Left ventricle myocardium inferior (tissue), 1 donor: ENCODE measurements around the gene MAPK6. TPM values are rescaled to one million over a fixed set of nuclear protein-coding genes. Genes with fewer than 3 reads are reported as not detected.
A peak's percentile ranks its signal among the peaks of the same experiment; 100 is the strongest.

Source experiments
- DNase-seq: peaks from one replicate; pipeline ENCODE4 v3.0.0-alpha.2; 2020
- H3K27ac ChIP-seq: fragments of 200-600 bp; replicated peaks from 2 replicates; pipeline ENCODE4 v1.8.0; 2021
- H3K27me3 ChIP-seq: fragments of 200-600 bp; 2 replicates; pipeline ENCODE4 v1.8.0; 2021; ENCODE audit warnings: low read depth
- H3K36me3 ChIP-seq: fragments of 200-600 bp; 2 replicates; pipeline ENCODE4 v1.8.0; 2021
- H3K4me1 ChIP-seq: fragments of 200-600 bp; 2 replicates; pipeline ENCODE4 v1.8.0; 2021
- H3K4me3 ChIP-seq: fragments of 200-600 bp; 2 replicates; pipeline ENCODE4 v1.8.0; 2021; ENCODE audit warnings: mild to moderate bottlenecking, moderate library complexity
- H3K9me3 ChIP-seq: fragments of 200-600 bp; replicated peaks from 2 replicates; pipeline ENCODE4 v1.8.0; 2021
- CTCF ChIP-seq: fragments of 200-600 bp; IDR thresholded peaks from 2 replicates; pipeline ENCODE4 v1.8.0; 2021; ENCODE audit warnings: antibody characterized with exemption, mild to moderate bottlenecking, borderline replicate concordance
- intact Hi-C: fragments of 100-400 bp; cut with micrococcal nuclease; formaldehyde crosslinking; loops from one replicate; pipeline ENCODE4 v1.11.0; 2022
- total RNA-seq: library from RNA; stranded (reverse); fragmentation: NEBNext Ultra II Directional; extraction: Animal tissue kit (Norgen Biotek cat#: 25700); gene quantifications from one replicate; pipeline ENCODE4 v1.2.1, GENCODE V29; 2021
- donor health status: DM: no; HTN: yes; CAD: no; lungs with severe emphysema.

Gene MAPK6
- total RNA-seq, 1 donor from 2014 or later: 19.2 TPM

- H3K27me3 ChIP-seq: peaks cover 27% of the 10 kb centered on the region
- no peaks in the 10 kb centered on the region for H3K4me1 ChIP-seq
- no peaks in the 10 kb centered on the region for H3K36me3 ChIP-seq
- intact Hi-C loops: no loop called here
- H3K9me3 ChIP-seq: no peaks in the 10 kb centered on the region
- no peak overlapping the region for H3K4me3 ChIP-seq
- H3K27ac ChIP-seq: no peak overlapping the region
- no peak for DNase-seq
- TF ChIP-seq CTCF: no peak
Measured at GRCh38 chr15:52106641-52107040, 87.6 kb downstream of the MAPK6 start.

GRCh38 chr15:52107238-52107637 lies 88.2 kb downstream of the MAPK6 start:
- H3K27me3 ChIP-seq: peaks cover 33% of the 10 kb centered on the region
- intact Hi-C loops: no loop called here
- H3K36me3 ChIP-seq: no peaks in the 10 kb centered on the region
- peaks cover 5% of the 10 kb centered on the region for H3K4me1 ChIP-seq
- TF ChIP-seq CTCF: no peak
- no peaks in the 10 kb centered on the region for H3K9me3 ChIP-seq
- H3K27ac ChIP-seq: no peak overlapping the region
- no peak for DNase-seq
- H3K4me3 ChIP-seq: no peak overlapping the region

- intact Hi-C loops: no loop called here
- DNase-seq: no peak
Measured at GRCh38 chr15:52109559-52110451, 90.8 kb downstream of the MAPK6 start.

GRCh38 chr15:52111517-52112202 lies 92.6 kb downstream of the MAPK6 start:
- H3K4me1 ChIP-seq: peaks cover 9% of the 10 kb centered on the region
- H3K36me3 ChIP-seq: no peaks in the 10 kb centered on the region
- no peak overlapping the region for H3K27ac ChIP-seq
- peaks cover 55% of the 10 kb centered on the region for H3K27me3 ChIP-seq
- peak overlapping the region; percentile 62 for H3K4me3 ChIP-seq
- no peaks in the 10 kb centered on the region for H3K9me3 ChIP-seq
- no peak for DNase-seq
- no peak for TF ChIP-seq CTCF
- intact Hi-C loops: no loop called here

More at GRCh38 chr15:52109559-52110451, 90.8 kb downstream of the MAPK6 start:
- Histone ChIP-seq H3K27ac (no peak overlapping the region), H3K4me1 (peaks cover 9% of the 10 kb centered on the region), H3K36me3 (no peaks in the 10 kb centered on the region), H3K4me3 (no peak overlapping the region), H3K9me3 (no peaks in the 10 kb centered on the region), H3K27me3 (peaks cover 55% of the 10 kb centered on the region)
- no peak for TF ChIP-seq CTCF

GRCh38 chr15:52112203-52112750 lies 93.3 kb downstream of the MAPK6 start:
- peaks cover 9% of the 10 kb centered on the region for H3K4me1 ChIP-seq
- no peaks in the 10 kb centered on the region for H3K9me3 ChIP-seq
- no peak for DNase-seq
- no peak overlapping the region for H3K27ac ChIP-seq
- peaks cover 55% of the 10 kb centered on the region for H3K27me3 ChIP-seq
- no peak for TF ChIP-seq CTCF
- intact Hi-C loops: no loop called here
- peak overlapping the region; percentile 62 for H3K4me3 ChIP-seq
- no peaks in the 10 kb centered on the region for H3K36me3 ChIP-seq
